ENCODE results near the gene GOLGA6A. TPM values are rescaled to one million over a fixed set of nuclear protein-coding genes. Genes with fewer than 3 reads are reported as not detected.

GOLGA6A gene
- total and polyA plus RNA-seq, 2 of the 13 experiments (the other 11 are each of a cell fraction or from before 2014, with no cell fraction given), result 0.04 to 0.22 TPM

GRCh38 chr15:74127255-74127953 lies 45.1 kb upstream of the GOLGA6A start (continued):
- TF ChIP-seq, protein P1, sequence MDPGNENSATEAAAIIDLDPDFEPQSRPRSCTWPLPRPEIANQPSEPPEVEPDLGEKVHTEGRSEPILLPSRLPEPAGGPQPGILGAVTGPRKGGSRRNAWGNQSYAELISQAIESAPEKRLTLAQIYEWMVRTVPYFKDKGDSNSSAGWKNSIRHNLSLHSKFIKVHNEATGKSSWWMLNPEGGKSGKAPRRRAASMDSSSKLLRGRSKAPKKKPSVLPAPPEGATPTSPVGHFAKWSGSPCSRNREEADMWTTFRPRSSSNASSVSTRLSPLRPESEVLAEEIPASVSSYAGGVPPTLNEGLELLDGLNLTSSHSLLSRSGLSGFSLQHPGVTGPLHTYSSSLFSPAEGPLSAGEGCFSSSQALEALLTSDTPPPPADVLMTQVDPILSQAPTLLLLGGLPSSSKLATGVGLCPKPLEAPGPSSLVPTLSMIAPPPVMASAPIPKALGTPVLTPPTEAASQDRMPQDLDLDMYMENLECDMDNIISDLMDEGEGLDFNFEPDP (CRISPR knock-in tag; conservative IDR thresholded peaks at IDR 0.05), result no peak
- no peak for TF ChIP-seq RBFOX2 (IDR thresholded peaks at IDR 0.05; ENCODE audit: low read depth, low read length)
- TF ChIP-seq ETV6 (CRISPR knock-in tag; conservative IDR thresholded peaks at IDR 0.05), result no peak
- TF ChIP-seq ZNF768 (CRISPR knock-in tag; IDR thresholded peaks at IDR 0.05), result peak; percentile 66; the same call in 1 of the 2 replicates
- TF ChIP-seq, protein P2, sequence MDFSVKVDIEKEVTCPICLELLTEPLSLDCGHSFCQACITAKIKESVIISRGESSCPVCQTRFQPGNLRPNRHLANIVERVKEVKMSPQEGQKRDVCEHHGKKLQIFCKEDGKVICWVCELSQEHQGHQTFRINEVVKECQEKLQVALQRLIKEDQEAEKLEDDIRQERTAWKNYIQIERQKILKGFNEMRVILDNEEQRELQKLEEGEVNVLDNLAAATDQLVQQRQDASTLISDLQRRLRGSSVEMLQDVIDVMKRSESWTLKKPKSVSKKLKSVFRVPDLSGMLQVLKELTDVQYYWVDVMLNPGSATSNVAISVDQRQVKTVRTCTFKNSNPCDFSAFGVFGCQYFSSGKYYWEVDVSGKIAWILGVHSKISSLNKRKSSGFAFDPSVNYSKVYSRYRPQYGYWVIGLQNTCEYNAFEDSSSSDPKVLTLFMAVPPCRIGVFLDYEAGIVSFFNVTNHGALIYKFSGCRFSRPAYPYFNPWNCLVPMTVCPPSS (IDR thresholded peaks at IDR 0.05), result no peak
- TF ChIP-seq FOXK2 (IDR thresholded peaks at IDR 0.05), result no peak
- no peak for TF ChIP-seq IRX3 (CRISPR knock-in tag; IDR thresholded peaks at IDR 0.05; ENCODE audit: borderline replicate concordance, low read depth)
- TF ChIP-seq, protein P3, sequence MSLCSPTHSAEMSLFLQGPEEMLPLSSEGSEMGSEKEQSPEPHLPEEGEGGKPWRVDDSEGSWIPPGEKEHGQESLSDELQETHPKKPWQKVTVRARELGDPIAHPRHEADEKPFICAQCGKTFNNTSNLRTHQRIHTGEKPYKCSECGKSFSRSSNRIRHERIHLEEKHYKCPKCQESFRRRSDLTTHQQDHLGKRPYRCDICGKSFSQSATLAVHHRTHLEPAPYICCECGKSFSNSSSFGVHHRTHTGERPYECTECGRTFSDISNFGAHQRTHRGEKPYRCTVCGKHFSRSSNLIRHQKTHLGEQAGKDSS (CRISPR knock-in tag; IDR thresholded peaks at IDR 0.05; ENCODE audit: borderline replicate concordance, low read depth), result peak; percentile 69; the same call in 1 of the 2 replicates
- no peak for TF ChIP-seq MED1 (CRISPR knock-in tag; IDR thresholded peaks at IDR 0.05)
- no peak for TF ChIP-seq MLLT10 (CRISPR knock-in tag; IDR thresholded peaks at IDR 0.05)
- no peak for TF ChIP-seq ZC3H13 (CRISPR knock-in tag; IDR thresholded peaks at IDR 0.05)
- TF ChIP-seq ZNF816 (CRISPR knock-in tag; IDR thresholded peaks at IDR 0.05; ENCODE audit: borderline replicate concordance), result no peak
- TF ChIP-seq U2AF2 (IDR thresholded peaks at IDR 0.05; ENCODE audit: low read depth, low read length), result no peak
- TF ChIP-seq ZNF547 (CRISPR knock-in tag; IDR thresholded peaks at IDR 0.05), result no peak
- TF ChIP-seq KDM5A (IDR thresholded peaks at IDR 0.05; ENCODE audit: borderline replicate concordance, low read length), result no peak
- TF ChIP-seq CBX2 (IDR thresholded peaks at IDR 0.05; ENCODE audit: low read depth, low read length), result no peak
- TF ChIP-seq CBX2 (CRISPR knock-in tag; IDR thresholded peaks at IDR 0.05; ENCODE audit: low read depth), result no peak
- TF ChIP-seq ZNF431 (CRISPR knock-in tag; IDR thresholded peaks at IDR 0.05; ENCODE audit: borderline replicate concordance, low read depth), result no peak
- TF ChIP-seq, protein P4, sequence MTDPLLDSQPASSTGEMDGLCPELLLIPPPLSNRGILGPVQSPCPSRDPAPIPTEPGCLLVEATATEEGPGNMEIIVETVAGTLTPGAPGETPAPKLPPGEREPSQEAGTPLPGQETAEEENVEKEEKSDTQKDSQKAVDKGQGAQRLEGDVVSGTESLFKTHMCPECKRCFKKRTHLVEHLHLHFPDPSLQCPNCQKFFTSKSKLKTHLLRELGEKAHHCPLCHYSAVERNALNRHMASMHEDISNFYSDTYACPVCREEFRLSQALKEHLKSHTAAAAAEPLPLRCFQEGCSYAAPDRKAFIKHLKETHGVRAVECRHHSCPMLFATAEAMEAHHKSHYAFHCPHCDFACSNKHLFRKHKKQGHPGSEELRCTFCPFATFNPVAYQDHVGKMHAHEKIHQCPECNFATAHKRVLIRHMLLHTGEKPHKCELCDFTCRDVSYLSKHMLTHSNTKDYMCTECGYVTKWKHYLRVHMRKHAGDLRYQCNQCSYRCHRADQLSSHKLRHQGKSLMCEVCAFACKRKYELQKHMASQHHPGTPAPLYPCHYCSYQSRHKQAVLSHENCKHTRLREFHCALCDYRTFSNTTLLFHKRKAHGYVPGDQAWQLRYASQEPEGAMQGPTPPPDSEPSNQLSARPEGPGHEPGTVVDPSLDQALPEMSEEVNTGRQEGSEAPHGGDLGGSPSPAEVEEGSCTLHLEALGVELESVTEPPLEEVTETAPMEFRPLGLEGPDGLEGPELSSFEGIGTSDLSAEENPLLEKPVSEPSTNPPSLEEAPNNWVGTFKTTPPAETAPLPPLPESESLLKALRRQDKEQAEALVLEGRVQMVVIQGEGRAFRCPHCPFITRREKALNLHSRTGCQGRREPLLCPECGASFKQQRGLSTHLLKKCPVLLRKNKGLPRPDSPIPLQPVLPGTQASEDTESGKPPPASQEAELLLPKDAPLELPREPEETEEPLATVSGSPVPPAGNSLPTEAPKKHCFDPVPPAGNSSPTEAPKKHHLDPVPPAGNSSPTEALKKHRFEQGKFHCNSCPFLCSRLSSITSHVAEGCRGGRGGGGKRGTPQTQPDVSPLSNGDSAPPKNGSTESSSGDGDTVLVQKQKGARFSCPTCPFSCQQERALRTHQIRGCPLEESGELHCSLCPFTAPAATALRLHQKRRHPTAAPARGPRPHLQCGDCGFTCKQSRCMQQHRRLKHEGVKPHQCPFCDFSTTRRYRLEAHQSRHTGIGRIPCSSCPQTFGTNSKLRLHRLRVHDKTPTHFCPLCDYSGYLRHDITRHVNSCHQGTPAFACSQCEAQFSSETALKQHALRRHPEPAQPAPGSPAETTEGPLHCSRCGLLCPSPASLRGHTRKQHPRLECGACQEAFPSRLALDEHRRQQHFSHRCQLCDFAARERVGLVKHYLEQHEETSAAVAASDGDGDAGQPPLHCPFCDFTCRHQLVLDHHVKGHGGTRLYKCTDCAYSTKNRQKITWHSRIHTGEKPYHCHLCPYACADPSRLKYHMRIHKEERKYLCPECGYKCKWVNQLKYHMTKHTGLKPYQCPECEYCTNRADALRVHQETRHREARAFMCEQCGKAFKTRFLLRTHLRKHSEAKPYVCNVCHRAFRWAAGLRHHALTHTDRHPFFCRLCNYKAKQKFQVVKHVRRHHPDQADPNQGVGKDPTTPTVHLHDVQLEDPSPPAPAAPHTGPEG (CRISPR knock-in tag; IDR thresholded peaks at IDR 0.05), result no peak

Data from HepG2 (cell line).